RWPE2 (cell line): ENCODE results near the gene NUPR1.
"Not testable (repeated sequence)": the region's sequence is repeated elsewhere in the genome, so short reads cannot be mapped to it uniquely, and the experiment has no call there.

Source experiments
- ATAC-seq: fragments of 200-7000 bp; cut with Tn5 transposase; 3 replicates; pipeline ENCODE4 v1.9.1; 2021; ENCODE audit warnings: low read depth
- DNase-seq: peaks from one replicate; pipeline ENCODE4 v3.0.0-alpha.2; 2020; ENCODE audit warnings: low spot score
- H3K27ac ChIP-seq: fragments of 450-650 bp; 2 replicates; pipeline ENCODE4 v1.5.1; 2017; ENCODE audit warnings: mild to moderate bottlenecking; ENCODE audit not compliant: poor library complexity, severe bottlenecking
- H3K27me3 ChIP-seq: fragments of 250-450 bp; sonication (Bioruptor Pico); 2 replicates; pipeline ENCODE4 v1.5.1; 2021; ENCODE audit warnings: mild to moderate bottlenecking, moderate library complexity; ENCODE audit not compliant: insufficient read depth, poor library complexity, severe bottlenecking
- H3K36me3 ChIP-seq: fragments of 250-450 bp; sonication (Bioruptor Pico); 2 replicates; pipeline ENCODE4 v1.5.1; 2020; ENCODE audit warnings: low read depth, mild to moderate bottlenecking, moderate library complexity
- H3K4me1 ChIP-seq: fragments of 250-450 bp; sonication (Bioruptor Pico); 2 replicates; pipeline ENCODE4 v1.5.1; 2021; ENCODE audit warnings: mild to moderate bottlenecking, moderate library complexity; ENCODE audit not compliant: insufficient read depth, poor library complexity, severe bottlenecking
- H3K4me3 ChIP-seq: fragments of 250-450 bp; sonication (Bioruptor Pico); 2 replicates; pipeline ENCODE4 v1.5.1; 2021; ENCODE audit warnings: mild to moderate bottlenecking, moderate library complexity; ENCODE audit not compliant: severe bottlenecking
- H3K9me3 ChIP-seq: fragments of 250-450 bp; sonication (Bioruptor Pico); 2 replicates; pipeline ENCODE4 v1.5.1; 2021; ENCODE audit warnings: mild to moderate bottlenecking, moderate library complexity; ENCODE audit not compliant: severe bottlenecking
- TF ChIP-seq, protein P1 (sequence below): fragments of 450-650 bp; IDR thresholded peaks from one replicate; pipeline ENCODE4 v1.5.1; 2017; ENCODE audit warnings: mild to moderate bottlenecking, moderate library complexity; ENCODE audit not compliant: poor library complexity, severe bottlenecking

The NUPR1 gene

GRCh38 chr16:28503470-28504259 is 35.1 kb downstream of the NUPR1 start:
- no peaks in the 10 kb centered on the region for H3K9me3 ChIP-seq
- H3K4me1 ChIP-seq, result no peaks in the 10 kb centered on the region
- no peaks in the 10 kb centered on the region for H3K36me3 ChIP-seq
- ATAC-seq (peak; percentile 35; the same call in 2 of the 3 replicates), DNase-seq (no peak)
- H3K27ac ChIP-seq, result no peak overlapping the region
- TF ChIP-seq, protein P1, sequence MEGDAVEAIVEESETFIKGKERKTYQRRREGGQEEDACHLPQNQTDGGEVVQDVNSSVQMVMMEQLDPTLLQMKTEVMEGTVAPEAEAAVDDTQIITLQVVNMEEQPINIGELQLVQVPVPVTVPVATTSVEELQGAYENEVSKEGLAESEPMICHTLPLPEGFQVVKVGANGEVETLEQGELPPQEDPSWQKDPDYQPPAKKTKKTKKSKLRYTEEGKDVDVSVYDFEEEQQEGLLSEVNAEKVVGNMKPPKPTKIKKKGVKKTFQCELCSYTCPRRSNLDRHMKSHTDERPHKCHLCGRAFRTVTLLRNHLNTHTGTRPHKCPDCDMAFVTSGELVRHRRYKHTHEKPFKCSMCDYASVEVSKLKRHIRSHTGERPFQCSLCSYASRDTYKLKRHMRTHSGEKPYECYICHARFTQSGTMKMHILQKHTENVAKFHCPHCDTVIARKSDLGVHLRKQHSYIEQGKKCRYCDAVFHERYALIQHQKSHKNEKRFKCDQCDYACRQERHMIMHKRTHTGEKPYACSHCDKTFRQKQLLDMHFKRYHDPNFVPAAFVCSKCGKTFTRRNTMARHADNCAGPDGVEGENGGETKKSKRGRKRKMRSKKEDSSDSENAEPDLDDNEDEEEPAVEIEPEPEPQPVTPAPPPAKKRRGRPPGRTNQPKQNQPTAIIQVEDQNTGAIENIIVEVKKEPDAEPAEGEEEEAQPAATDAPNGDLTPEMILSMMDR, result no peak
- H3K27me3 ChIP-seq, result no peaks in the 10 kb centered on the region
- H3K4me3 ChIP-seq, result no peak overlapping the region

GRCh38 chr16:28502290-28502689 is 36.5 kb downstream of the NUPR1 start:
- Histone ChIP-seq H3K4me1 (no peaks in the 10 kb centered on the region), H3K36me3 (no peaks in the 10 kb centered on the region), H3K9me3 (no peaks in the 10 kb centered on the region), H3K27me3 (no peaks in the 10 kb centered on the region), H3K4me3 (no peak overlapping the region), H3K27ac (no peak overlapping the region)
- TF ChIP-seq, protein P1, result no peak
- ATAC-seq, result no peak
- no peak for DNase-seq

DNA sequence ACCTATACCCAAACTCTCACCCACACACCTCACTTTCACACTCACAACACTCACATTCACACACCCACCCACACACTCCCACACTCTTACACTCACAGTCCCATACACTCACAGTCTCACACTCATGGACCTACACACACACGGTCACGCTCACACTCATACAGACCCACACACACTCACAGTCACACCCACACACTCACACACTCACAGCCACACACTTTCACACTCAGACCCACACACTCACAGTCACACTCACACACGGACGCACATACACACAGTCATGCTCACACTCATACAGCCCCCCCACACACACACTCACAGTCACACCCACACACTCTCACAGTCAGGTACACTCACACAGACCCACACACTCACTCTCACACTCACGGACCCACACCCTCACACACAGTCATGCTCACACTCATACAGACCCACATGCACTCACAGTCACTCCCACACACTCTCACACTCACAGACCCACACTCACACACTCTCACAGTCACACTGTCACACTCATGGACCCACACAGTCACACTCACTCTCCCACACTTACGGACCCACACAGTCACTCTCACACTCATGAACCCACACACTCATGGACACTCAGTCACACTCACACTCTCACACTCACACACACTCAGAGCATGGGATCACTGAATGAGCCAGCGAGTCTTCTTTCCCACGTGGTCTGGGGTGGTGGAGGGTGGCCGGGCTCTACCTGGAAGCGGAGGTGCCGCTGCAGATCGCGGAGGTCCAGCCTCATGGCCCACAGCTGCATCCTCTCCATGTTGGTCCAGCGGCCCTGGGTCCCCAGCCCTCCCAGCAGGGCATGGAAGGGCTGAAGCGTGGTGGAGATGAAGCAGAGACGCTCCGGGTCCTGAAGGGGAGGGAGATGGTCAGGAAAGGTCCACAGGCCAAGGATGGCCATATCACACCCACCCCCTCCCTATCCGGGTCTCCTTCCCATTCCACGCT is 37.2 kb downstream of the NUPR1 start:
- Histone ChIP-seq H3K27ac (no peak overlapping the region), H3K4me3 (no peak overlapping the region), H3K4me1 (no peaks in the 10 kb centered on the region), H3K9me3 (no peaks in the 10 kb centered on the region), H3K27me3 (no peaks in the 10 kb centered on the region), H3K36me3 (no peaks in the 10 kb centered on the region)
- DNase-seq, result no peak
- TF ChIP-seq, protein P1, result no peak
- ATAC-seq, result no peak

GRCh38 chr16:28500476-28501180 is 38.1 kb downstream of the NUPR1 start:
- H3K9me3 ChIP-seq, result not testable (repeated sequence)

DNA sequence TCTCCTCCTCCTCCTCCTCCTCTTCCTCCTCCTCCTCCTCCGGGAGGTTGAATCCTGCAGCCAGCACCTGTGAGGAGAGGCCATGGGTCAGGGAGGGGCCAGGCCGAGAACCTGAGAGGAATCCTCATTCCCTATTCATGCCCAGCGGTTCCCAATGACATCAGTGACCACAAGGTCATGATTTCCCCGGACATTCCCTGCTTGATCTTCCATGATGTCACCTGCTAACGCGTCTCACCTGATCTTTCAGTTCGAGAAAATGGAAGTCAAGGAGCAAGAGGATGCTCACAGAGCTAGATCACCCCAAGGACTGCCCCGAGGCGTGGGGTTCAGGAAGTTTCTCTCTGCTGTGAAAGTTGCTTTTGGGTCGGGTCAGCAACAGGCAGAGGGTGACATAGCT is 38.9 kb downstream of the NUPR1 start:
- Histone ChIP-seq H3K27ac (no peak overlapping the region), H3K9me3 (no peaks in the 10 kb centered on the region), H3K27me3 (no peaks in the 10 kb centered on the region), H3K36me3 (no peaks in the 10 kb centered on the region), H3K4me3 (no peak overlapping the region), H3K4me1 (no peaks in the 10 kb centered on the region)
- ATAC-seq (no peak), DNase-seq (no peak)
- TF ChIP-seq, protein P1, result no peak

More at GRCh38 chr16:28500476-28501180, 38.1 kb downstream of the NUPR1 start:
- not testable (repeated sequence) for H3K4me3 ChIP-seq, ATAC-seq, H3K27me3 ChIP-seq, H3K4me1 ChIP-seq, H3K36me3 ChIP-seq, H3K27ac ChIP-seq, DNase-seq
